AG10803 (cell line): ENCODE results near the gene MITF.
A peak's percentile ranks its signal among the peaks of the same experiment; 100 is the strongest.

Experiments
- DNase-seq: peaks from one replicate; pipeline ENCODE4 v3.0.0; 2010; ENCODE audit warnings: low read depth
- H3K4me3 ChIP-seq: 2 replicates; pipeline ENCODE4 v1.5.1; 2011; ENCODE audit warnings: mild to moderate bottlenecking, low read length, control low read depth
- TF ChIP-seq, protein P1 (sequence below): conservative IDR thresholded peaks from 2 replicates; pipeline ENCODE4 v1.5.1; 2011; ENCODE audit warnings: mild to moderate bottlenecking, low read length, control low read depth, inconsistent platforms

Gene MITF

GRCh38 chr3:69833591-69833990 is 94.3 kb downstream of the MITF start:
- no peak overlapping the region for H3K4me3 ChIP-seq
- DNase-seq, result no peak
- TF ChIP-seq, protein P1, sequence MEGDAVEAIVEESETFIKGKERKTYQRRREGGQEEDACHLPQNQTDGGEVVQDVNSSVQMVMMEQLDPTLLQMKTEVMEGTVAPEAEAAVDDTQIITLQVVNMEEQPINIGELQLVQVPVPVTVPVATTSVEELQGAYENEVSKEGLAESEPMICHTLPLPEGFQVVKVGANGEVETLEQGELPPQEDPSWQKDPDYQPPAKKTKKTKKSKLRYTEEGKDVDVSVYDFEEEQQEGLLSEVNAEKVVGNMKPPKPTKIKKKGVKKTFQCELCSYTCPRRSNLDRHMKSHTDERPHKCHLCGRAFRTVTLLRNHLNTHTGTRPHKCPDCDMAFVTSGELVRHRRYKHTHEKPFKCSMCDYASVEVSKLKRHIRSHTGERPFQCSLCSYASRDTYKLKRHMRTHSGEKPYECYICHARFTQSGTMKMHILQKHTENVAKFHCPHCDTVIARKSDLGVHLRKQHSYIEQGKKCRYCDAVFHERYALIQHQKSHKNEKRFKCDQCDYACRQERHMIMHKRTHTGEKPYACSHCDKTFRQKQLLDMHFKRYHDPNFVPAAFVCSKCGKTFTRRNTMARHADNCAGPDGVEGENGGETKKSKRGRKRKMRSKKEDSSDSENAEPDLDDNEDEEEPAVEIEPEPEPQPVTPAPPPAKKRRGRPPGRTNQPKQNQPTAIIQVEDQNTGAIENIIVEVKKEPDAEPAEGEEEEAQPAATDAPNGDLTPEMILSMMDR, result no peak

DNA sequence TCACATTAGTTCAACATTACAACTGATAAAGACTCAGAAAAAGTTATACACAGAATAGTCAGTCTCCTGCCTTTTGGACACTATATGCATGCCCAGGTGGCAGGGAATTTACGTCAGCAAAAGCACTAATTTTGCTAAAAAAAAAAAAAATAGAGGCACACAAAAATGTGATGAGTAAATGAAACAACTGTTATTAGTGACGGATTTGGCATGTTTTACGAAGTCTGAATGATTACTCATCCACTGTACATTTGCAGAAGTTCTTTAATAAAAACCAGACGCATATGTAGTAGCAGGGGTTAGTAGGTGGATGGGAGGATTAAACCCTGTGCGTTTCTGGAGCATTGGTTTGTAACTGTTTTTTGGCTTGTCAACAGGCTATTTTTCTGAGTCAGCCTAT is 99.0 kb downstream of the MITF start:
- DNase-seq, result peak; percentile 95
- TF ChIP-seq, protein P1, result no peak
- H3K4me3 ChIP-seq, result no peak overlapping the region

DNA sequence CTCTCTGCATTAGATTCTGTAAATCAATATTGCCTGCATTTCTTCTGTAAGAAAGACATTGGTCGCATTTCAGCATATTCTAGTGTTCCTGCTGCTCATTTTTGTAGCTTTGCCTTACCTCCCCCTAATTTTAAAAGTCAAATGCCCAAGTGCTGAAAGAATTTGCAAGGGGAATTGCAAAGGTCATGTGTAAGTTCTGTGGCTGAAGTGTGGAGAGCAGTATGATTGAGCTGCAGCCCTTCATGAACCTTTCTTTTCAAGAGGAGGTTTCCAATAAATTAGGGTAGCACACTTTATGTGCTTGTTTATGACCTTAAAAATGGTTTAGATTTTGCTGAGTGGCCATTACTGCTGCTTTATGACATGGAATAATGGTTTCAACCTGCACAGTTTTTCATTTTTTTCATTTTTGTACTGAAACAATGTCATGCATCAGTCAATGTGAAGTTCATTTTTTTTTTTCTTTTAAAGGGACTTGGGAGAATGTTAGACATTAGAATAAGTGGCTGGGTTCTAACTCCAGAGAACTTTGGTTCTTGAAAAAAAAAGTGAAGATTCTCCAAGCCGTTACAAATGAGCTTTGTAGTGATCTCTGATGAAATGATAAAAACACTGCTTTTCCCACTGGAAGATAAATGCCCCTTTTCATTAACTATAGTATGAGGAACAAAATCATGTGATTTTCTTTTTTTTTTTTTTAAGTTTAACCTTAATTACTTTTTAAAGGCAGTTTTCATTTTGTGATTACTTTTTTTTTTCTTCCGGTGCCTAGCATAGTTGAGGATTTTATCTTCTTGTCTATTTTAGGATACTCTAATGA is 99.6 kb downstream of the MITF start:
- peak; percentile 17 for DNase-seq
- TF ChIP-seq, protein P1, result no peak
- H3K4me3 ChIP-seq, result no peak overlapping the region

GRCh38 chr3:69842351-69842750 is 103.1 kb downstream of the MITF start:
- no peak overlapping the region for H3K4me3 ChIP-seq
- TF ChIP-seq, protein P1, result no peak
- DNase-seq, result no peak

- H3K4me3 ChIP-seq, result no peak overlapping the region
These were observed 103.5 kb downstream of the MITF start for GRCh38 chr3:69842789-69843188.

GRCh38 chr3:69844706-69845105 is 105.4 kb downstream of the MITF start:
- DNase-seq, result no peak
- no peak overlapping the region for H3K4me3 ChIP-seq

More at GRCh38 chr3:69842789-69843188, 103.5 kb downstream of the MITF start:
- no peak for DNase-seq
- TF ChIP-seq, protein P1, result no peak

More at GRCh38 chr3:69844706-69845105, 105.4 kb downstream of the MITF start:
- TF ChIP-seq, protein P1, result no peak
